Keratinocyte (primary cell): ENCODE results near the gene MLPH. TPM values are rescaled to one million over a fixed set of nuclear protein-coding genes. Genes with fewer than 3 reads are reported as not detected.

Source experiments
- DNase-seq: peaks from one replicate; pipeline ENCODE4 v3.0.0-alpha.2; 2011; ENCODE audit warnings: low read depth, missing footprints, low spot score
- FAIRE-seq: peaks from 2 replicates; lab custom pipeline; 2011; peaks lifted over from hg19 to GRCh38; lab: Jason Lieb, UNC
- H2AFZ ChIP-seq: 2 replicates; pipeline ENCODE4 v1.6.0; 2012; ENCODE audit warnings: low read length, control low read depth, inconsistent platforms; ENCODE audit not compliant: control insufficient read depth
- H3K27ac ChIP-seq: 2 replicates; pipeline ENCODE4 v1.5.1; 2011; ENCODE audit warnings: low read length; ENCODE audit not compliant: control insufficient read depth, insufficient read depth
- H3K27me3 ChIP-seq: 3 replicates; pipeline ENCODE4 v1.6.0; 2011; ENCODE audit warnings: low read length; ENCODE audit not compliant: control insufficient read depth, insufficient read depth; ENCODE audit errors: extremely low read depth
- H3K36me3 ChIP-seq, 2 experiments: 2 replicates in 1 of 2; 3 replicates in 1 of 2; pipeline ENCODE4 v1.5.1; 2011; ENCODE audit warnings: low read length in 2 of 2, mild to moderate bottlenecking in 1 of 2; ENCODE audit not compliant: control insufficient read depth in 2 of 2, insufficient read depth in 2 of 2; ENCODE audit errors: extremely low read depth in 1 of 2
- H3K4me1 ChIP-seq: 3 replicates; pipeline ENCODE4 v1.5.1; 2011; ENCODE audit warnings: low read length; ENCODE audit not compliant: control insufficient read depth, insufficient read depth; ENCODE audit errors: extremely low read depth
- H3K4me2 ChIP-seq: 3 replicates; pipeline ENCODE4 v1.6.0; 2011; ENCODE audit warnings: low read depth, low read length; ENCODE audit not compliant: control insufficient read depth, insufficient read depth; ENCODE audit errors: extremely low read depth
- H3K4me3 ChIP-seq, 3 experiments: fragments of 200-600 bp in 1 of 3; sonication (generic) in 1 of 3; 2 replicates in 2 of 3; 3 replicates in 1 of 3; pipeline ENCODE4 v1.5.1; 2011 to 2016; ENCODE audit warnings: low read length in 3 of 3, mild to moderate bottlenecking in 3 of 3, control low read depth in 2 of 3, inconsistent platforms in 1 of 3, low read depth in 1 of 3, mixed read lengths in 1 of 3, mixed run types in 1 of 3, moderate library complexity in 1 of 3; ENCODE audit not compliant: control insufficient read depth in 2 of 3, insufficient read depth in 2 of 3; ENCODE audit errors: extremely low read depth in 1 of 3
- H3K79me2 ChIP-seq: 2 replicates; pipeline ENCODE4 v1.6.0; 2012; ENCODE audit warnings: low read length; ENCODE audit not compliant: control insufficient read depth, insufficient read depth
- H3K9ac ChIP-seq: 3 replicates; pipeline ENCODE4 v1.6.0; 2011; ENCODE audit warnings: low read length; ENCODE audit not compliant: control insufficient read depth, insufficient read depth; ENCODE audit errors: extremely low read depth
- H3K9me1 ChIP-seq: 3 replicates; pipeline ENCODE4 v1.6.0; 2011; ENCODE audit warnings: low read length; ENCODE audit not compliant: control insufficient read depth, insufficient read depth; ENCODE audit errors: extremely low read depth
- H3K9me3 ChIP-seq: 2 replicates; pipeline ENCODE4 v1.5.1; 2012; ENCODE audit warnings: low read depth, low read length; ENCODE audit not compliant: control insufficient read depth
- H4K20me1 ChIP-seq: 3 replicates; pipeline ENCODE4 v1.6.0; 2011; ENCODE audit warnings: low read length; ENCODE audit not compliant: control insufficient read depth, insufficient read depth; ENCODE audit errors: extremely low read depth
- EZH2 ChIP-seq: IDR thresholded peaks from one replicate; pipeline ENCODE4 v1.6.1; 2012; ENCODE audit warnings: inconsistent platforms, mild to moderate bottlenecking, low read length, moderate library complexity
- dilution Hi-C: fragments of 300-500 bp; cut with MboI; formaldehyde crosslinking; loops from one replicate; pipeline ENCODE4 v1.7.0; 2020; ENCODE audit warnings: low sequenced_read_pairs; ENCODE audit not compliant: extremely low pct_ligation_motif_present
- polyA plus RNA-seq, 5 experiments: library from polyadenylated mRNA; depleted of rRNA in 3 of 5; stranded (reverse) in 3 of 5; stranded (forward) in 1 of 5; unstranded in 1 of 5; fragments of >200 nt; gene quantifications; 1 replicate in 1 of 5; 2 replicates in 3 of 5; 3 replicates in 1 of 5; pipeline versions ENCODE4 v1.2.1 to v1.2.3, GENCODE V29; 2011 to 2012; ENCODE audit warnings: missing spikeins in 2 of 5, low read depth in 1 of 5, low replicate concordance in 1 of 5
- TF ChIP-seq, protein P1 (sequence below), 3 experiments: IDR thresholded peaks in 1 of 3; conservative IDR thresholded peaks in 1 of 3; optimal IDR thresholded peaks in 1 of 3; 2 replicates in 2 of 3; 3 replicates in 1 of 3; pipeline versions ENCODE3 to v1.5.1; 2011; ENCODE audit warnings: low read length in 3 of 3, mild to moderate bottlenecking in 3 of 3, moderate library complexity in 2 of 3, control low read depth in 1 of 3, inconsistent platforms in 1 of 3; ENCODE audit not compliant: insufficient read depth in 2 of 3; ENCODE audit errors: extremely low read depth in 1 of 3

The MLPH gene
- polyA plus RNA-seq, 1 donor (not counting 4 experiments of a cell fraction or from before 2014, with no cell fraction given), result 0.67 TPM

GRCh38 chr2:237547841-237548416 is 60.9 kb downstream of the MLPH start:
- H3K9me1 ChIP-seq, result no peaks in the 10 kb centered on the region
- DNase-seq, result no peak
- no peak for FAIRE-seq
- no peaks in the 10 kb centered on the region for H3K36me3 ChIP-seq
- dilution Hi-C loops, result no loop called here
- H3K4me2 ChIP-seq, result no peak overlapping the region
- H3K9ac ChIP-seq, result no peak overlapping the region
- no peaks in the 10 kb centered on the region for H4K20me1 ChIP-seq
- peaks cover 12% of the 10 kb centered on the region for H3K27me3 ChIP-seq
- no peaks in the 10 kb centered on the region for H3K9me3 ChIP-seq
- TF ChIP-seq, protein P1, sequence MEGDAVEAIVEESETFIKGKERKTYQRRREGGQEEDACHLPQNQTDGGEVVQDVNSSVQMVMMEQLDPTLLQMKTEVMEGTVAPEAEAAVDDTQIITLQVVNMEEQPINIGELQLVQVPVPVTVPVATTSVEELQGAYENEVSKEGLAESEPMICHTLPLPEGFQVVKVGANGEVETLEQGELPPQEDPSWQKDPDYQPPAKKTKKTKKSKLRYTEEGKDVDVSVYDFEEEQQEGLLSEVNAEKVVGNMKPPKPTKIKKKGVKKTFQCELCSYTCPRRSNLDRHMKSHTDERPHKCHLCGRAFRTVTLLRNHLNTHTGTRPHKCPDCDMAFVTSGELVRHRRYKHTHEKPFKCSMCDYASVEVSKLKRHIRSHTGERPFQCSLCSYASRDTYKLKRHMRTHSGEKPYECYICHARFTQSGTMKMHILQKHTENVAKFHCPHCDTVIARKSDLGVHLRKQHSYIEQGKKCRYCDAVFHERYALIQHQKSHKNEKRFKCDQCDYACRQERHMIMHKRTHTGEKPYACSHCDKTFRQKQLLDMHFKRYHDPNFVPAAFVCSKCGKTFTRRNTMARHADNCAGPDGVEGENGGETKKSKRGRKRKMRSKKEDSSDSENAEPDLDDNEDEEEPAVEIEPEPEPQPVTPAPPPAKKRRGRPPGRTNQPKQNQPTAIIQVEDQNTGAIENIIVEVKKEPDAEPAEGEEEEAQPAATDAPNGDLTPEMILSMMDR (optimal IDR thresholded peaks at IDR 0.05 in 1 of 3, IDR thresholded peaks at IDR 0.05 in 1 of 3, conservative IDR thresholded peaks at IDR 0.05 in 1 of 3; ENCODE audit: extremely low read depth in 1 of 3, insufficient read depth in 2 of 3, low read length in 3 of 3), result no peak
- TF ChIP-seq EZH2, result no peak
- peaks cover 2% of the 10 kb centered on the region for H3K4me1 ChIP-seq
- H2AFZ ChIP-seq, result no peak overlapping the region
- H3K27ac ChIP-seq, result no peak overlapping the region
- no peaks in the 10 kb centered on the region for H3K79me2 ChIP-seq
- H3K4me3 ChIP-seq, result no peak overlapping the region

DNA sequence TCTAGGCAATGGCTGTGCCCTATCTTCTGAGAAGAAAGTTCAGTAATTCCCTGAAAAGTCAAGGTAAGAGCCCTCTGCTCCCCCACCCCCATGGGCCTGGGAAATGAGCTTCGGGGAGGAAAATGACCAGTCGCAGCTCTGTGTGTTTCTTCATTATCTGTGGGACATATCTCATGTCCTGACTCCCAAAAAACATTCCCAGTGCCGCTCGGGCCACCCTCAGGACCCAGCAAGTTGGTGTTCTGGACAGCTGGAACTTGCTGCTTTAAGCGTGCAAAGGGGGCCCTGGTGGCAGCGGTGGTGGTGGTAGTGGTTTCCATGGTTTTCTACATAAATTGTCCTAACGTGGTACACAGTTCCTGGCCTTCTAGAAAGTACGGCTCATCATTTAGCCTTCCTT is 62.2 kb downstream of the MLPH start:
- no peak for DNase-seq
- Histone ChIP-seq H3K27me3 (peaks cover 12% of the 10 kb centered on the region), H4K20me1 (no peaks in the 10 kb centered on the region), H3K4me3 (no peak overlapping the region), H3K4me2 (no peak overlapping the region), H3K79me2 (no peaks in the 10 kb centered on the region), H3K9me1 (no peaks in the 10 kb centered on the region), H3K9me3 (no peaks in the 10 kb centered on the region), H2AFZ (no peak overlapping the region), H3K27ac (no peak overlapping the region), H3K9ac (no peak overlapping the region), H3K4me1 (peaks cover 2% of the 10 kb centered on the region), H3K36me3 (no peaks in the 10 kb centered on the region)
- no peak for FAIRE-seq
- dilution Hi-C loops, result no loop called here
- no peak for TF ChIP-seq EZH2
- TF ChIP-seq, protein P1 (optimal IDR thresholded peaks at IDR 0.05 in 1 of 3, IDR thresholded peaks at IDR 0.05 in 1 of 3, conservative IDR thresholded peaks at IDR 0.05 in 1 of 3; ENCODE audit: extremely low read depth in 1 of 3, insufficient read depth in 2 of 3, low read length in 3 of 3), result no peak
